Mesenchymal stem cell (in vitro differentiated cells and primary cell): ENCODE data around the gene TMPRSS6.

Experiments
- DNase-seq: peaks from one replicate; pipeline ENCODE4 v3.0.0-alpha.2; 2013
- H2AFZ ChIP-seq: one replicate; pipeline ENCODE4 v1.6.1; 2013; ENCODE audit warnings: low read depth, mild to moderate bottlenecking, control low read depth, inconsistent platforms, low read length, moderate library complexity
- H2AK5ac ChIP-seq: 2 replicates; pipeline ENCODE4 v1.6.1; 2013; ENCODE audit warnings: low read length, moderate library complexity, mild to moderate bottlenecking, inconsistent platforms; ENCODE audit not compliant: severe bottlenecking
- H2BK120ac ChIP-seq: one replicate; pipeline ENCODE4 v1.6.1; 2013; ENCODE audit warnings: low read depth, mild to moderate bottlenecking, inconsistent platforms, low read length, moderate library complexity
- H2BK12ac ChIP-seq, 2 experiments: one replicate each; pipeline ENCODE4 v1.6.1; 2013; ENCODE audit warnings: inconsistent platforms in 2 of 2, low read length in 2 of 2, mild to moderate bottlenecking in 2 of 2, moderate library complexity in 2 of 2, control low read depth in 1 of 2
- H2BK15ac ChIP-seq: one replicate; pipeline ENCODE4 v1.6.1; 2013; ENCODE audit warnings: mild to moderate bottlenecking, low read depth, inconsistent platforms; ENCODE audit not compliant: poor library complexity, severe bottlenecking
- H2BK5ac ChIP-seq: 2 replicates; pipeline ENCODE4 v1.6.1; 2013; ENCODE audit warnings: low read depth, mild to moderate bottlenecking, low read length, control low read depth, inconsistent platforms; ENCODE audit not compliant: poor library complexity, severe bottlenecking
- H3K14ac ChIP-seq, 2 experiments: one replicate each; pipeline ENCODE4 v1.6.1; 2013; ENCODE audit warnings: inconsistent platforms in 2 of 2, low read length in 2 of 2, control low read depth in 1 of 2, mild to moderate bottlenecking in 1 of 2, moderate library complexity in 1 of 2
- H3K18ac ChIP-seq, 2 experiments: one replicate each; pipeline ENCODE4 v1.6.1; 2013; ENCODE audit warnings: inconsistent platforms in 2 of 2, low read length in 2 of 2, control low read depth in 1 of 2, low read depth in 1 of 2, mild to moderate bottlenecking in 1 of 2
- H3K23ac ChIP-seq, 2 experiments: one replicate each; pipeline ENCODE4 v1.6.1; 2013; ENCODE audit warnings: inconsistent platforms in 2 of 2, low read length in 2 of 2, mild to moderate bottlenecking in 2 of 2, moderate library complexity in 2 of 2, control low read depth in 1 of 2
- H3K27ac ChIP-seq: 2 replicates; pipeline ENCODE4 v1.5.1; 2013; ENCODE audit warnings: mild to moderate bottlenecking, moderate library complexity, low read length, control low read depth, inconsistent platforms; ENCODE audit not compliant: poor library complexity, severe bottlenecking
- H3K27me3 ChIP-seq, 2 experiments: 2 replicates each; pipeline versions ENCODE4 v1.6.1 to v1.7.0; 2013; ENCODE audit warnings: low read length in 2 of 2, mild to moderate bottlenecking in 2 of 2, moderate library complexity in 2 of 2, control low read depth in 1 of 2, inconsistent platforms in 1 of 2; ENCODE audit not compliant: control insufficient read depth in 1 of 2, insufficient read depth in 1 of 2
- H3K36me3 ChIP-seq, 2 experiments: 2 replicates each; pipeline versions ENCODE4 v1.6.1 to v1.7.0; 2013; ENCODE audit warnings: low read length in 2 of 2, control low read depth in 1 of 2, inconsistent platforms in 1 of 2, low read depth in 1 of 2, mild to moderate bottlenecking in 1 of 2; ENCODE audit not compliant: insufficient read depth in 2 of 2, control insufficient read depth in 1 of 2
- H3K4ac ChIP-seq, 2 experiments: one replicate each; pipeline ENCODE4 v1.6.1; 2013; ENCODE audit warnings: inconsistent platforms in 2 of 2, low read length in 2 of 2, mild to moderate bottlenecking in 2 of 2, moderate library complexity in 2 of 2, control low read depth in 1 of 2, low read depth in 1 of 2
- H3K4me1 ChIP-seq: 2 replicates; pipeline ENCODE4 v1.6.1; 2013; ENCODE audit warnings: low read depth, low read length, control low read depth; ENCODE audit not compliant: control insufficient read depth, insufficient read depth
- H3K4me2 ChIP-seq: 2 replicates; pipeline ENCODE4 v1.6.1; 2013; ENCODE audit warnings: low read length, mild to moderate bottlenecking, inconsistent platforms; ENCODE audit not compliant: poor library complexity, severe bottlenecking
- H3K4me3 ChIP-seq, 2 experiments: 2 replicates each; pipeline versions ENCODE4 v1.5.1 to v1.7.0; 2013; ENCODE audit warnings: low read length in 2 of 2, mild to moderate bottlenecking in 2 of 2, control low read depth in 1 of 2, low read depth in 1 of 2; ENCODE audit not compliant: insufficient read depth in 1 of 2
- H3K79me1 ChIP-seq: replicated peaks from 2 replicates; pipeline ENCODE4 v1.6.1; 2013; ENCODE audit warnings: mild to moderate bottlenecking, control low read depth, low read length, inconsistent platforms; ENCODE audit not compliant: poor library complexity, severe bottlenecking
- H3K9ac ChIP-seq: 2 replicates; pipeline ENCODE4 v1.7.0; 2013; ENCODE audit warnings: mild to moderate bottlenecking, low read length, moderate library complexity
- H3K9me3 ChIP-seq: 2 replicates; pipeline ENCODE4 v1.7.0; 2013; ENCODE audit warnings: mild to moderate bottlenecking, low read length; ENCODE audit not compliant: control insufficient read depth
- H4K8ac ChIP-seq: one replicate; pipeline ENCODE4 v1.6.1; 2013; ENCODE audit warnings: inconsistent platforms, mild to moderate bottlenecking, low read length, moderate library complexity
- H4K91ac ChIP-seq: one replicate; pipeline ENCODE4 v1.6.1; 2013; ENCODE audit warnings: mild to moderate bottlenecking, low read length, inconsistent platforms
- WGBS: methylation state at CpG from one replicate; pipeline ENCODE4 v1.1.7; 2013; ENCODE audit warnings: mixed read lengths; 5-methylcytosine and 5-hydroxymethylcytosine counted together

TMPRSS6 gene

GRCh38 chr22:37128555-37129281 lies 19.2 kb upstream of the TMPRSS6 start:
- Histone ChIP-seq H2BK12ac (no peak overlapping the region), H3K9ac (no peak overlapping the region), H3K4me1 (peaks cover 4% of the 10 kb centered on the region), H3K14ac (no peak overlapping the region), H2AK5ac (no peak overlapping the region), H3K4me2 (no peak overlapping the region), H4K91ac (no peak overlapping the region), H2BK5ac (no peak overlapping the region), H3K27ac (no peak overlapping the region), H3K27me3 (peaks cover 44 to 70% of the 10 kb centered on the region in 2 experiments), H3K18ac (no peak overlapping the region), H3K79me1 (no peaks in the 10 kb centered on the region), H2BK15ac (no peak overlapping the region), H3K23ac (no peak overlapping the region), H3K4me3 (no peak overlapping the region), H2BK120ac (no peak overlapping the region), H3K4ac (no peak overlapping the region), H3K36me3 (no peaks in the 10 kb centered on the region), H3K9me3 (no peaks in the 10 kb centered on the region), H4K8ac (no peak overlapping the region), H2AFZ (no peak overlapping the region)
- WGBS = 88% methylated on average over 8 of the region's 12 CpGs
- no peak for DNase-seq

DNA sequence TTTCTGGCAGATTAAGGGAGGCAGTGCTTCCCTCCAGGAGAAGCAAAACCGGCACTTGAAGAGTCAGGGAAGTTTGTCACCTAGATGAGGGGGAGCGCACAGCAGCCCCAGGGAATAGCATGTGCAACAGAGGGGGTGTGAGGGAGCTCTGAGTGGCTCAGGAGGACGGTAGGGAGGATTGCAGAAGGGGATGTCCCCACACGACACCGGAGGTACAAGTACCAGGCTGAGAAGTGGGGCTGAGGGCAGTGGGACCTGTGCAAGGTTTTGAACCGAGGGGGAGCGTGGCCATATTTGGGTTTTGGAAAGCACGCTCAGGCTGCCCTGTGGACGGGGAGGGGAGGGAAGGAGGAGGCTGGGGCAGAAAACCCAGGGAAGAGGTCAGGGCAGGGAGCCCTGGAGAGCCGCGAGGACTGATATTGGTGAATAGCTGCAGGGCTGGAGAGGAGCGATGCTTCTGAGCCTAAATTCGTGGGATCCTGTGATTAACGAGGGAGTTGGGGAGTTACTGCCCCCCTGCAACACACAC lies 17.9 kb upstream of the TMPRSS6 start:
- DNase-seq = no peak
- Histone ChIP-seq H3K27me3 (peaks cover 42 to 81% of the 10 kb centered on the region in 2 experiments), H4K8ac (no peak overlapping the region), H2AK5ac (no peak overlapping the region), H4K91ac (no peak overlapping the region), H3K79me1 (no peaks in the 10 kb centered on the region), H3K4me1 (peaks cover 4% of the 10 kb centered on the region), H2BK5ac (no peak overlapping the region), H3K36me3 (no peaks in the 10 kb centered on the region), H2BK12ac (no peak overlapping the region), H3K27ac (no peak overlapping the region), H3K9ac (no peak overlapping the region), H3K18ac (no peak overlapping the region), H3K4ac (no peak overlapping the region), H3K4me3 (no peak overlapping the region), H3K14ac (no peak overlapping the region), H3K23ac (no peak overlapping the region), H2BK120ac (no peak overlapping the region), H2BK15ac (no peak overlapping the region), H3K4me2 (no peak overlapping the region), H3K9me3 (no peaks in the 10 kb centered on the region), H2AFZ (no peak overlapping the region)
- WGBS = 83% methylated on average over 14 of the region's 14 CpGs

GRCh38 chr22:37126882-37127281 lies 17.4 kb upstream of the TMPRSS6 start:
- Histone ChIP-seq H3K27me3 (peaks cover 40 to 80% of the 10 kb centered on the region in 2 experiments), H3K36me3 (no peaks in the 10 kb centered on the region), H2BK12ac (no peak overlapping the region), H4K8ac (no peak overlapping the region), H3K14ac (no peak overlapping the region), H3K23ac (no peak overlapping the region), H3K18ac (no peak overlapping the region), H3K4me2 (no peak overlapping the region), H4K91ac (no peak overlapping the region), H3K4ac (no peak overlapping the region), H2BK15ac (no peak overlapping the region), H3K9me3 (no peaks in the 10 kb centered on the region), H3K79me1 (no peaks in the 10 kb centered on the region), H2BK5ac (no peak overlapping the region), H2AFZ (no peak overlapping the region), H3K9ac (no peak overlapping the region), H2BK120ac (no peak overlapping the region), H3K4me1 (peaks cover 9% of the 10 kb centered on the region), H3K4me3 (peak overlapping the region in 1 of 2 experiments; percentile 0), H3K27ac (no peak overlapping the region), H2AK5ac (no peak overlapping the region)
- WGBS = 86% methylated on average over 5 of the region's 5 CpGs
- no peak for DNase-seq

- Histone ChIP-seq H3K9me3 (no peaks in the 10 kb centered on the region), H3K9ac (no peak overlapping the region), H2BK15ac (peak overlapping the region; percentile 33), H3K4me1 (peaks cover 12% of the 10 kb centered on the region), H2BK12ac (no peak overlapping the region), H3K14ac (no peak overlapping the region), H3K23ac (no peak overlapping the region), H2BK5ac (no peak overlapping the region), H2AFZ (no peak overlapping the region), H4K91ac (no peak overlapping the region), H3K18ac (no peak overlapping the region), H3K4ac (no peak overlapping the region), H2AK5ac (no peak overlapping the region), H3K4me2 (no peak overlapping the region), H3K27ac (no peak overlapping the region), H4K8ac (no peak overlapping the region), H2BK120ac (no peak overlapping the region), H3K36me3 (no peaks in the 10 kb centered on the region), H3K79me1 (no peaks in the 10 kb centered on the region), H3K27me3 (peaks cover 40 to 80% of the 10 kb centered on the region in 2 experiments), H3K4me3 (no peak overlapping the region)
- DNase-seq = no peak
- WGBS = 90% methylated on average over 7 of the region's 7 CpGs
These were observed 16.9 kb upstream of the TMPRSS6 start for GRCh38 chr22:37126383-37126782.
